Measurements from ENCODE around the gene KIAA1755.

Gene KIAA1755

GRCh38 chr20:38162878-38163875 is 97.4 kb downstream of the KIAA1755 start:
- no peak overlapping the region for H3K4me3 ChIP-seq (ENCODE audit: low read length)
- no peak overlapping the region for H3K4me2 ChIP-seq (ENCODE audit: low read length)
- H3K4me1 ChIP-seq (ENCODE audit: control insufficient read depth, low read length), result no peaks in the 10 kb centered on the region; the same call in 1 of the 2 replicates
- no peak for TF ChIP-seq CTCF (IDR thresholded peaks at IDR 0.05; ENCODE audit: low read depth, low read length, poor library complexity, severe bottlenecking)
- TF ChIP-seq EZH2phosphoT487 (IDR thresholded peaks at IDR 0.05; ENCODE audit: borderline replicate concordance, low read length), result no peak
- H4K20me1 ChIP-seq (ENCODE audit: control insufficient read depth, insufficient read depth, low read depth, low read length), result no peaks in the 10 kb centered on the region
- no peaks in the 10 kb centered on the region for H3K36me3 ChIP-seq (ENCODE audit: control insufficient read depth, low read length)
- no peaks in the 10 kb centered on the region for H3K9me3 ChIP-seq (ENCODE audit: control insufficient read depth, insufficient read depth, low read length)
- H3K9me2 ChIP-seq (replicated peaks; ENCODE audit: control insufficient read depth, low read length), result no peaks in the 10 kb centered on the region
- no peak overlapping the region for H3K27ac ChIP-seq (ENCODE audit: low read depth, low read length)
- H3K27me3 ChIP-seq (ENCODE audit: control insufficient read depth, low read length), result no peaks in the 10 kb centered on the region
- H3F3A ChIP-seq (ENCODE audit: control insufficient read depth, insufficient read depth), result no peaks in the 10 kb centered on the region
- no peaks in the 10 kb centered on the region for H3K79me2 ChIP-seq (ENCODE audit: control insufficient read depth, low read length)

DNA sequence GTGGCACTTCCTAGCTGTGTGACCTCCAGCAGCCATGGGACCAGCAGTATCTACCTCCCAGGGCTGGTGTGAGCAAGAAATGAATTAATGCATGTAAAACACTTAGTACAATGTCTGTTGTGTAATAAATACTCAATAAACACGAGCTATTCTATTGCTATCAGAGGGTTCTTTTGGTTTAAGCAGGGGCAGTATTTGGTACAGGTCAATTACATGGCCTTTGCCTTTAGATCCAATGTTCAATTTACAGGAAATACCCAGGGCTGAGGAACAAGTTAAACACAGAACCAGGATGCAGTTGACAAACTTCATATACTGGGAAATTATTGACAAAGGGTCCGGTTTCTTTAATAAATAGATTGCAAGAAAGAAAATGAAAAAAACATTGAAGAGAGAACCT is 98.4 kb downstream of the KIAA1755 start:
- Histone ChIP-seq H4K20me1 (ENCODE audit: control insufficient read depth, insufficient read depth, low read depth, low read length) (no peaks in the 10 kb centered on the region), H3K9me3 (ENCODE audit: control insufficient read depth, insufficient read depth, low read length) (no peaks in the 10 kb centered on the region), H3K4me1 (ENCODE audit: control insufficient read depth, low read length) (no peaks in the 10 kb centered on the region; the same call in 1 of the 2 replicates), H3F3A (ENCODE audit: control insufficient read depth, insufficient read depth) (no peaks in the 10 kb centered on the region), H3K4me2 (ENCODE audit: low read length) (no peak overlapping the region), H3K4me3 (ENCODE audit: low read length) (no peak overlapping the region), H3K27ac (ENCODE audit: low read depth, low read length) (no peak overlapping the region), H3K79me2 (ENCODE audit: control insufficient read depth, low read length) (no peaks in the 10 kb centered on the region), H3K27me3 (ENCODE audit: control insufficient read depth, low read length) (no peaks in the 10 kb centered on the region), H3K36me3 (ENCODE audit: control insufficient read depth, low read length) (no peaks in the 10 kb centered on the region), H3K9me2 (replicated peaks; ENCODE audit: control insufficient read depth, low read length) (no peaks in the 10 kb centered on the region)
- TF ChIP-seq CTCF (IDR thresholded peaks at IDR 0.05; ENCODE audit: low read depth, low read length, poor library complexity, severe bottlenecking) (no peak), EZH2phosphoT487 (IDR thresholded peaks at IDR 0.05; ENCODE audit: borderline replicate concordance, low read length) (no peak)

GRCh38 chr20:38161412-38161774 is 99.1 kb downstream of the KIAA1755 start:
- TF ChIP-seq CTCF (IDR thresholded peaks at IDR 0.05; ENCODE audit: low read depth, low read length, poor library complexity, severe bottlenecking) (no peak), EZH2phosphoT487 (IDR thresholded peaks at IDR 0.05; ENCODE audit: borderline replicate concordance, low read length) (no peak)
- H3K27ac ChIP-seq (ENCODE audit: low read depth, low read length), result no peak overlapping the region
- no peak overlapping the region for H3K4me2 ChIP-seq (ENCODE audit: low read length)
- no peaks in the 10 kb centered on the region for H3K9me2 ChIP-seq (replicated peaks; ENCODE audit: control insufficient read depth, low read length)
- no peaks in the 10 kb centered on the region for H3K27me3 ChIP-seq (ENCODE audit: control insufficient read depth, low read length)
- H3K79me2 ChIP-seq (ENCODE audit: control insufficient read depth, low read length), result no peaks in the 10 kb centered on the region
- no peak overlapping the region for H3K4me3 ChIP-seq (ENCODE audit: low read length)
- no peaks in the 10 kb centered on the region for H4K20me1 ChIP-seq (ENCODE audit: control insufficient read depth, insufficient read depth, low read depth, low read length)
- H3K9me3 ChIP-seq (ENCODE audit: control insufficient read depth, insufficient read depth, low read length), result no peaks in the 10 kb centered on the region
- no peaks in the 10 kb centered on the region for H3F3A ChIP-seq (ENCODE audit: control insufficient read depth, insufficient read depth)
- H3K4me1 ChIP-seq (ENCODE audit: control insufficient read depth, low read length), result no peaks in the 10 kb centered on the region; the same call in 1 of the 2 replicates
- H3K36me3 ChIP-seq (ENCODE audit: control insufficient read depth, low read length), result no peaks in the 10 kb centered on the region

Measured in DOHH2 (cell line).